ENCODE results near the gene CAMSAP1. TPM values are rescaled to one million over a fixed set of nuclear protein-coding genes. Genes with fewer than 3 reads are reported as not detected.
A peak's percentile ranks its signal among the peaks of the same experiment; 100 is the strongest.

CAMSAP1 gene
- polyA plus RNA-seq, 3 donors, result 0.71 to 9.0 (median 0.75) TPM

- WGBS (ENCODE audit: insufficient coverage), result 100% methylated on average over 1 of the region's 4 CpGs
- H3K9me3 ChIP-seq (replicated peaks in 1 of 2; ENCODE audit: control insufficient read depth in 1 of 2, insufficient read depth in 1 of 2, low read length in 2 of 2), result no peaks in the 10 kb centered on the region
- no peaks in the 10 kb centered on the region for H3K27me3 ChIP-seq (ENCODE audit: control insufficient read depth in 2 of 2, insufficient read depth in 2 of 2, low read length in 2 of 2)
- no peak overlapping the region for H3K27ac ChIP-seq (ENCODE audit: low read depth in 1 of 2, low read length in 2 of 2)
- H3K4me1 Mint-ChIP-seq, result no peaks in the 10 kb centered on the region
- no peaks in the 10 kb centered on the region for H3K79me2 ChIP-seq (ENCODE audit: insufficient read depth, low read length)
- no peak overlapping the region for H3K9ac ChIP-seq (ENCODE audit: insufficient read depth, low read length, poor library complexity, severe bottlenecking)
- no peaks in the 10 kb centered on the region for H3K4me1 ChIP-seq (ENCODE audit: control insufficient read depth in 1 of 2, insufficient read depth in 2 of 2, low read length in 2 of 2)
- H3K36me3 ChIP-seq (replicated peaks in 1 of 2; ENCODE audit: control insufficient read depth in 1 of 2, insufficient read depth in 2 of 2, low read length in 2 of 2), result peaks cover 85 to 97% of the 10 kb centered on the region in 2 donors
- H4K20me1 ChIP-seq (ENCODE audit: insufficient read depth, low read length), result peaks cover 51% of the 10 kb centered on the region
- TF ChIP-seq CTCF (IDR thresholded peaks at IDR 0.05), result no peak
- no peaks in the 10 kb centered on the region for H3K9me3 Mint-ChIP-seq
- no peaks in the 10 kb centered on the region for H3K27me3 Mint-ChIP-seq (ENCODE audit: low read depth in 3 of 3)
- H3K4me3 ChIP-seq (replicated peaks in 1 of 3; ENCODE audit: low read depth in 2 of 3, low read length in 3 of 3), result no peak overlapping the region
- H3K27ac Mint-ChIP-seq, result peak overlapping the region in 2 of 7 donors; percentile 13 to 27
- no peak for DNase-seq
- H2AFZ ChIP-seq (ENCODE audit: insufficient read depth, low read depth, low read length, poor library complexity, severe bottlenecking), result no peak overlapping the region
- intact Hi-C loops (cut with micrococcal nuclease), result no loop called here
- no peak overlapping the region for H3K4me2 ChIP-seq (replicated peaks; ENCODE audit: extremely low read depth, low read length, poor library complexity, severe bottlenecking)
- no peak overlapping the region for H3K4me3 Mint-ChIP-seq
- H3K36me3 Mint-ChIP-seq, result peaks cover 79 to 85% of the 10 kb centered on the region in 2 donors
Measured at GRCh38 chr9:135948968-135949367, 41.6 kb upstream of the CAMSAP1 start.

GRCh38 chr9:135948446-135948845 is 41.1 kb upstream of the CAMSAP1 start:
- no peaks in the 10 kb centered on the region for H3K27me3 Mint-ChIP-seq (ENCODE audit: low read depth in 3 of 3)
- TF ChIP-seq CTCF (IDR thresholded peaks at IDR 0.05), result no peak
- Histone ChIP-seq H3K4me1 (ENCODE audit: control insufficient read depth in 1 of 2, insufficient read depth in 2 of 2, low read length in 2 of 2) (no peaks in the 10 kb centered on the region), H3K36me3 (replicated peaks in 1 of 2; ENCODE audit: control insufficient read depth in 1 of 2, insufficient read depth in 2 of 2, low read length in 2 of 2) (peaks cover 86 to 97% of the 10 kb centered on the region in 2 donors), H3K4me2 (replicated peaks; ENCODE audit: extremely low read depth, low read length, poor library complexity, severe bottlenecking) (no peak overlapping the region), H3K79me2 (ENCODE audit: insufficient read depth, low read length) (no peaks in the 10 kb centered on the region), H3K9me3 (replicated peaks in 1 of 2; ENCODE audit: control insufficient read depth in 1 of 2, insufficient read depth in 1 of 2, low read length in 2 of 2) (no peaks in the 10 kb centered on the region), H4K20me1 (ENCODE audit: insufficient read depth, low read length) (peaks cover 57% of the 10 kb centered on the region), H3K4me3 (replicated peaks in 1 of 3; ENCODE audit: low read depth in 2 of 3, low read length in 3 of 3) (no peak overlapping the region), H3K27me3 (ENCODE audit: control insufficient read depth in 2 of 2, insufficient read depth in 2 of 2, low read length in 2 of 2) (no peaks in the 10 kb centered on the region), H3K9ac (ENCODE audit: insufficient read depth, low read length, poor library complexity, severe bottlenecking) (no peak overlapping the region), H3K27ac (ENCODE audit: low read depth in 1 of 2, low read length in 2 of 2) (no peak overlapping the region), H2AFZ (ENCODE audit: insufficient read depth, low read depth, low read length, poor library complexity, severe bottlenecking) (no peak overlapping the region)
- H3K4me3 Mint-ChIP-seq, result no peak overlapping the region
- H3K36me3 Mint-ChIP-seq, result peaks cover 81 to 85% of the 10 kb centered on the region in 2 donors
- 99% methylated on average over 9 of the region's 11 CpGs for WGBS (ENCODE audit: insufficient coverage)
- intact Hi-C loops (cut with micrococcal nuclease), result no loop called here
- H3K27ac Mint-ChIP-seq, result no peak overlapping the region
- no peaks in the 10 kb centered on the region for H3K4me1 Mint-ChIP-seq
- no peaks in the 10 kb centered on the region for H3K9me3 Mint-ChIP-seq
- DNase-seq, result no peak

All from CD14-positive monocyte (primary cell).